SH-SY5Y (cell line): Measurements from ENCODE around the gene MOSPD2.

Experiments used
- GATA2 ChIP-seq: IDR thresholded peaks from 2 replicates; pipeline ENCODE4 v1.6.1; 2011; ENCODE audit warnings: mild to moderate bottlenecking, low read depth, low read length
- GATA3 ChIP-seq: IDR thresholded peaks from 2 replicates; pipeline ENCODE4 v1.6.1; 2011; ENCODE audit warnings: low read depth, mild to moderate bottlenecking, low read length, moderate library complexity

Gene MOSPD2

DNA sequence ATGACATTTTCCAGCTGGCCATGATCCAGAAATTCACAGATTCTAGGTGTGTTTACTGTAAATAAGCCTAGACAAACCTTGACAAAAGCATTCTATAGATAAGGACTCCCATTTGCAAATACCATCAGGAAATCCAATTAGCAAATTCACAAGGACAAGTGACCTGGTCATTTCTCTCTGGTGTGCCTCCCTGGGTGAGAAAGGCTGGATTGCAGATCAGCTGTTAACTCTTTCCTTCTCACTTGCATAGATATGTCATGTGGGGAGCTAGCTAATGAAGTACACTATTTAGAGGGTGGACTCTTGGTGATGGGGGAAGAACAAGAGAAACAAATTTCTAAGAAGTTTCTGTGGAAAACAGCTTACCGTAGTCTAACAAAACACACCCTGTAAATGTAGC is 58.9 kb downstream of the MOSPD2 start:
- TF ChIP-seq GATA3 (no peak), GATA2 (no peak)

- TF ChIP-seq GATA2 (no peak), GATA3 (no peak)
These were observed 61.2 kb downstream of the MOSPD2 start for GRCh38 chrX:14934423-14934822.

DNA sequence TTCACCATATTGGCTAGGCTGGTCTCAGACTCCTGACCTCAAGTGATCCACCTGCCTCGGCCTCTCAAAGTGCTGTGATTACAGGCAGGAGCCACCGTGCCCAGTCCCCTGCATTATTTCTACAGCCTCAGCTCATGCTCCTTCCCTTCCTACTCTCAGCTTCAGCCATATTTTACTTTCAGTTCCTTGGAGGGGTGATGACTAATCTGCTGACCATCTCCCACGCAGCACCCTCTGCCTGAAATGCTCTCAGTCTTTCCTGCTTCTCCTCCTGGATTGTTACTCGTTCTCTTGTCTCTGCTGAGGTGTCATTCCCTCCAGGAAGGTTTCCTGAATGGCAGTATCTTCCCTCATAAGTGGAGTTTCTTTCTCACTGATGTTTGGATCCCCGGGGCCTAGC is 63.3 kb downstream of the MOSPD2 start:
- TF ChIP-seq GATA3 (no peak), GATA2 (no peak)

GRCh38 chrX:14939644-14940043 is 66.4 kb downstream of the MOSPD2 start:
- TF ChIP-seq GATA2 (no peak), GATA3 (no peak)

GRCh38 chrX:14941301-14941700 is 68.1 kb downstream of the MOSPD2 start:
- TF ChIP-seq GATA3 (no peak), GATA2 (no peak)

DNA sequence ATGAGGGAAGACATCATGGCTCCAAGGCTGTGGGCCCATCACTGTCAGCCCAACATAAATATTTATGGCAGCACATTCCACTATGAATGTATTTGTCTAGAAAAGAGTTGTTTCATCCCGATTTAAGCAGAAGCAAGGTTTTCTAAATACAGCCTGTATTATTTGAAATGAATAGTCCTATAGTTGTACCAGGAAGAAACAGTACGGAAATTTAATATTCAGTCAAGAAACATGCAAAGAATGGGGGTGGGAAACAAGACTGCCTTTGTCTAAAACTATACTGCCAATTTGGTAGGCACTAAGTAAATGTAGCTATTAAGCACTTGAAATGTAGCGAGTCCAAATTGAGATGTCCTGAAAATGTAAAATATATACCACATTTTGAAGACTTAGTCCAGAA is 69.1 kb downstream of the MOSPD2 start:
- no peak for TF ChIP-seq GATA3
- TF ChIP-seq GATA2 = no peak

- TF ChIP-seq GATA3 (no peak), GATA2 (no peak)
These were observed 70.7 kb downstream of the MOSPD2 start for GRCh38 chrX:14943962-14944361.

GRCh38 chrX:14946606-14947155 is 73.5 kb downstream of the MOSPD2 start:
- TF ChIP-seq GATA2 (no peak), GATA3 (no peak)

DNA sequence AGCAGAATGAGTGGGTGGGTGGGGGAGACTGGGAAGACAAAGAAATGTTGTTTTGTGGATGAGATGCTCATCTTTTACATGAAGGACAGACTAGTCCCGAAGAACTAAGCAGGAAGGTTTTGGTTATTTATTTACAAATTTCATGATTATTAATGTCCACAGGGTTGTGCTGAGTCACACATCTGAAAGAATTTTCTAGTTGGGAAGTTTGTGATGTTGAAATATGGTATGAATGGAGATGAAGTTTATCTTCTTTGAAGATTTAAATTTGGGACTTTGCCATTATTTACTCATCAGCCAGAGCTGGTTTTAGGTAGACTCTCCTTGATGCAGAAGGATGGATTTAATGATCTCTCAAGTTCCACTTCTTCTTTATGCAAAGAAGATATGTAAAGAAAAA is 75.5 kb downstream of the MOSPD2 start:
- TF ChIP-seq GATA2 (no peak), GATA3 (no peak)

DNA sequence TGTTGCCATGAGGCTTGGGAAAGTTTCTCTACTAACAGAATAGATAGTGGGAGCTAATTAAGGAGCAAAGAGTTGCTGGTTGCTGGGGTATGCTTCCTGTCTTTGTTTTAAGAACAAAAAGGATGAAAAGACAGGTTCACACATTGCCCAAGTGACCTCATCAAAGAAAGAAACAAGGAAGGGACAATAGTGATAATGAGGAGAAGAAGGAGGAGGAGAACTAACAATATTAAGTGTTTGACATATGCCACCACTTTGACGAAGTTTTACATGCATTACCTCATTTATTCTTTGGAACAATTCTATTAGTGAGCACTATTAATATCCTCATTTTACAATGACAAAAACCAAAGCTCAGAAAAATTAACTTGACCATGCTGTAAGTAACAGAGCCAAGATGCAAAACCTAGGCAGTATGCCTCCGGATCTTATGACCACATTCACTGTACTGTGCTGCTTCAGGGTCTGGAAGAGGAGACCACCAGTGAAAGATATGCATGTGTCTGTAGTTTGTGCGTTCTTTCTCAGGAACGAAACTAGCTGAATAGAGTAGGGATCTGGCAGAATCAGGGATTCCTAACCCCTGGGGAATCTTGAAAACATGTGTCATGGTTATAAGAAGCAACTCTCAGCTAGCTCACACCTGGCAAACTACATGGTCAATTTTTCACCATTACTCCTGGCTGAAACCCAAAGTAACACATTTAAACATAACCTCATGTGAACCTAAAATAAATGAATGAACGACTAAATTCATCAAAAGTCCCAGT is 83.8 kb downstream of the MOSPD2 start:
- TF ChIP-seq GATA3 (no peak), GATA2 (no peak)

- TF ChIP-seq GATA3 (no peak), GATA2 (no peak)
These were observed 90.4 kb downstream of the MOSPD2 start for GRCh38 chrX:14963447-14964236.

- TF ChIP-seq GATA2 = no peak
These were observed 91.3 kb downstream of the MOSPD2 start for GRCh38 chrX:14964500-14964899.
